Right lobe of liver (tissue), 6 donors: ENCODE results near the gene LEF1. TPM values are rescaled to one million over a fixed set of nuclear protein-coding genes. Genes with fewer than 3 reads are reported as not detected.

ENCODE experiments used
- ATAC-seq, 4 donors: fragments of 200-7000 bp; cut with Tn5 transposase; one replicate each; pipeline ENCODE4 v1.9.1; 2020; ENCODE audit warnings: mild to moderate bottlenecking in 4 of 4, moderate library complexity in 4 of 4
- DNase-seq, 3 donors: peaks; one replicate each; pipeline ENCODE4 v3.0.0-alpha.2; 2020
- H3K27ac ChIP-seq, 3 donors: fragments of 200-600 bp; one replicate each; pipeline ENCODE4 v1.8.0; 2022
- H3K27me3 ChIP-seq, 2 donors: fragments of 200-600 bp; one replicate each; pipeline ENCODE4 v1.8.0; 2022
- H3K36me3 ChIP-seq, 4 donors: fragments of 200-600 bp; sonication (generic) in 1 of 4; one replicate each; pipeline versions ENCODE4 v1.5.1 to v1.8.0; 2017 to 2022; ENCODE audit warnings: control low read depth in 1 of 4
- H3K4me1 ChIP-seq, 4 donors: fragments of 200-600 bp; sonication (generic) in 1 of 4; one replicate each; pipeline versions ENCODE4 v1.5.1 to v1.8.0; 2017 to 2022; ENCODE audit warnings: control low read depth in 1 of 4
- H3K4me3 ChIP-seq, 3 donors: fragments of 200-600 bp; one replicate each; pipeline ENCODE4 v1.8.0; 2022
- H3K9me3 ChIP-seq, 4 donors: fragments of 200-600 bp; sonication (generic) in 1 of 4; one replicate each; pipeline versions ENCODE4 v1.5.1 to v1.8.0; 2017 to 2022; ENCODE audit warnings: control low read depth in 1 of 4
- POLR2A ChIP-seq: fragments of 450-650 bp; IDR thresholded peaks from one replicate; pipeline ENCODE4 v1.6.1; 2017; ENCODE audit warnings: antibody characterized with exemption, mild to moderate bottlenecking
- WGBS: methylation state at CpG from one replicate; pipeline ENCODE4 v1.1.6; 2018; ENCODE audit warnings: low coverage, low lambda C conversion rate; ENCODE audit not compliant: insufficient coverage; ENCODE audit errors: missing lambda C conversion rate; 5-methylcytosine and 5-hydroxymethylcytosine counted together
- intact Hi-C, 2 donors: fragments of 100-400 bp; cut with DNase I; formaldehyde crosslinking; loops; one replicate each; pipeline versions ENCODE4 v1.11.2 to v1.14.1; 2022
- total RNA-seq, 6 experiments: library from RNA; depleted of rRNA in 2 of 6; stranded (reverse); fragments of >200 nt in 2 of 6; fragmentation: NEBNext Ultra II Directional in 3 of 6; extraction: Animal tissue kit (Norgen Biotek cat#: 25700) in 3 of 6; gene quantifications; one replicate each; pipeline versions ENCODE4 v1.1.0 to v1.2.4, GENCODE V29; 2016 to 2023
- TF ChIP-seq, protein P1 (sequence below), 4 donors: fragments of 200-600 bp in 3 of 4; fragments of 450-650 bp in 1 of 4; IDR thresholded peaks; one replicate each; pipeline versions ENCODE4 v1.5.1 to v1.8.0; 2016 to 2022; ENCODE audit warnings: antibody characterized with exemption in 4 of 4, mild to moderate bottlenecking in 2 of 4
- donor health status: DM: no; HTN: yes; CAD: no.
- donor health status: DM: no; HTN: no; CAD: no.
- donor health status: DM: no; HTN: no; CAD: no.
- donor health status: DM: no; HTN: yes; CAD: no.
- donor health status: DM: no; HTN: yes; CAD: no.

The LEF1 gene
- total RNA-seq, 6 experiments from 2014 or later = 0.19 to 0.66 (median 0.42) TPM; not detected in 1

DNA sequence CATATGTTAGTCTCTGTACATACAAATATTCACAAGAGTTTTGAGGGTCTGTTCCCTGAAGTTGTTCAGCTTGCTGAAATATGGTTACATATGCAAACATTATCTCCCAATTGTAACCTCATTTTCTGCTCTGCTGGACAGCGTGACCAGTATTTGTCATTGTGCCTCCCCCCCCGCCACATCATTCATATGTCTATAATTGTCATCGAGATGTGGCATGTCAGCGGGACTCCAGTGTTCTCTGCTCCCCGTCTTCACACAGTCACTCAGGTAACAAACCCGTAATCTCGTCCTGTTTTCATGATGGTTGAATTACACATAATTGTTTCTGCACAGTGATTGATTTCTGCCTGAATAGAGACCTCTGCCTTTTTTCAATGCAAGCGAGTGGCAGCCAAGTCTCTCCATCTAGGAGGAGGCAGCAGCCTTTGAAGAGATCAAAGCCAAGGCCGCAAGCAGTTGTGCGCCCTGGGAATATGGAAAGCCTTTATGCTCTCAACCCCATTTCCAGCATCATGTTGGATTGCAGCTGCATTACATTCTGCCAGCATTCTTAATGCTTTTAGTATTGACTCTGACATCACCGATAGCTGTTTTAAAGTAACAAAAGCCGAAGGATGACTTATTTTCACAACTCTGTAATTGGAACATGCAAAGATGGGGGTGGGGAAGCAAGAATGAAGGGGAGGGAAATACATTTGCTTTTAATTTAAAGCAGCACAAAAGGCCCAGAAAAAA lies 27.4 kb downstream of the LEF1 start:
- no peaks in the 10 kb centered on the region for H3K36me3 ChIP-seq
- intact Hi-C loops = no loop called here
- no peaks in the 10 kb centered on the region for H3K9me3 ChIP-seq
- WGBS = 84% methylated on average over 10 of the region's 12 CpGs
- TF ChIP-seq, protein P1, sequence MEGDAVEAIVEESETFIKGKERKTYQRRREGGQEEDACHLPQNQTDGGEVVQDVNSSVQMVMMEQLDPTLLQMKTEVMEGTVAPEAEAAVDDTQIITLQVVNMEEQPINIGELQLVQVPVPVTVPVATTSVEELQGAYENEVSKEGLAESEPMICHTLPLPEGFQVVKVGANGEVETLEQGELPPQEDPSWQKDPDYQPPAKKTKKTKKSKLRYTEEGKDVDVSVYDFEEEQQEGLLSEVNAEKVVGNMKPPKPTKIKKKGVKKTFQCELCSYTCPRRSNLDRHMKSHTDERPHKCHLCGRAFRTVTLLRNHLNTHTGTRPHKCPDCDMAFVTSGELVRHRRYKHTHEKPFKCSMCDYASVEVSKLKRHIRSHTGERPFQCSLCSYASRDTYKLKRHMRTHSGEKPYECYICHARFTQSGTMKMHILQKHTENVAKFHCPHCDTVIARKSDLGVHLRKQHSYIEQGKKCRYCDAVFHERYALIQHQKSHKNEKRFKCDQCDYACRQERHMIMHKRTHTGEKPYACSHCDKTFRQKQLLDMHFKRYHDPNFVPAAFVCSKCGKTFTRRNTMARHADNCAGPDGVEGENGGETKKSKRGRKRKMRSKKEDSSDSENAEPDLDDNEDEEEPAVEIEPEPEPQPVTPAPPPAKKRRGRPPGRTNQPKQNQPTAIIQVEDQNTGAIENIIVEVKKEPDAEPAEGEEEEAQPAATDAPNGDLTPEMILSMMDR (IDR thresholded peaks at IDR 0.05) = no peak
- TF ChIP-seq POLR2A = no peak
- peaks cover 0 to 3% of the 10 kb centered on the region in 2 donors for H3K27me3 ChIP-seq
- ATAC-seq (no peak), DNase-seq (no peak)
- no peaks in the 10 kb centered on the region for H3K4me1 ChIP-seq
- no peak overlapping the region for H3K27ac ChIP-seq
- no peak overlapping the region for H3K4me3 ChIP-seq

DNA sequence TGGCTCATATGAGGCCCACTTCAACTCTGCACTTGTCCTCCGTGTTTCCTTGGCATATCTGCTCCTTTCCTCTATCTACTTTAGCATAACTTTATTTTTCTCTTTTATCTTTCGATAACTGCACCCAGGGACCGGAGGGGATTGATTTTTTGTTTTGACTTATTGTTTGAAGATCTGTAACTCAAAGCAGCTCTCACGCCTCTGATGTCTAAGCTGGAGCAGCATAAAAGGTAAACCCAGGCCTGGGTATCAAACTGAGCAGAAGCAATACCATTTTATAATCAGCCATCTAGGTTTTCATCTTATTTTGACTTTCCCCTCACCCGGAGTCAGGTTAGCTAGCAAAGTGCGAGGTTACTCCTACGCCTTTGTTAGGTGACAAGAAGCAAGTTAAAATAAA lies 28.4 kb downstream of the LEF1 start:
- Histone ChIP-seq H3K4me3 (no peak overlapping the region), H3K27me3 (peaks cover 0 to 3% of the 10 kb centered on the region in 2 donors), H3K4me1 (no peaks in the 10 kb centered on the region), H3K27ac (no peak overlapping the region), H3K9me3 (no peaks in the 10 kb centered on the region), H3K36me3 (no peaks in the 10 kb centered on the region)
- no peak for ATAC-seq
- intact Hi-C loops = no loop called here
- WGBS = 72% methylated on average over 7 of the region's 7 CpGs
- TF ChIP-seq, protein P1 (IDR thresholded peaks at IDR 0.05) = no peak
- no peak for TF ChIP-seq POLR2A
- DNase-seq = no peak

DNA sequence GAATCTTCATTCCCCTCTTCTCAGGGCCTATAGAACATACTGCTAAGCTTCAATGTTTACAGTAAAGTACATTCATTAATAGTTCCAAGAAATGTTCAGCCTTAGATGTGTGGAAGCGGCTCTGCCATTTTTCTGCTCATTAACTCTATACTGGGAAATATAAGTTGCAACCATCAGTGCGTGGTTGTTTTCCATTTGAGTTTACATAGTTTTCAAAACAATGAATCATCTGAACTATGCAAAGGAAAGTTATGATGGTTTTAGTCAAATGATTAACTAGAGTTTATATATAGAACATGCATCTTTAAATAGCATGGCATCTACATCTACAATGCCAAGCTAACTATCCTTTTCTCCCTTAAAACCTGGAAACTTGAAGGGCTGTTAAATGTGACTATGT lies 29.6 kb downstream of the LEF1 start:
- H3K27ac ChIP-seq = no peak overlapping the region
- ATAC-seq = no peak

DNA sequence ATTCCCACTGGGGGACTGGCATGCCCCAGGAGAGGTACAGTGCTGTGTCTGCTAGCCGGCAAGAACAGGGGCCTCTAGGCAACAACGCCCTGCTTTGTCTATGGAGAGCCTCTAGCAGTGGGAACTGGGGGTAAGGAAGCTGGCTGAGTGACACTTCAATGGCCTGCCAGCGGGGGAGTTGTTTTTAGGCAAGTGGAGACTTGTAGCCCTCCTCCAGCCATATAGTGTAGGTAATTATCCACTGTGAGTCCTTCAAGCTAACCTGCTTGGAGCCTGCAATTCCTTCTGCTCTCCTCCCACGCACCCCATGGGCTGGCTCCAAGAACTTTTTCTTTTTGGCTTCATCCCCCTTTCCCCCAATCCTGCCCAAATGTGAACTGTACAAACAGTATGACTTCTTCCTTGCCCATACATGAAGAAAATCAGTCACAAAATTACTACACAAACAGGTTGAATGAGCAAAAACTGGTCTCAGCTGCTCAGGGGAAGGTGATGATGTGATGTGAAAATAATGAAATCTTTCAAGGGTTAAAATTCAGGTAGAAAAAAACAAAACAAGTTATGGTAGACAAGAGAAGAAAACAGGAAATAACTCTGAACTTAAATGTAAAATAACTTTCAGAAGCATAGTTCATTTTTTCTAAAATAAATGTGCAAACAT lies 33.1 kb downstream of the LEF1 start:
- Histone ChIP-seq H3K36me3 (no peaks in the 10 kb centered on the region), H3K27ac (no peak overlapping the region), H3K4me3 (no peak overlapping the region), H3K27me3 (no peaks in the 10 kb centered on the region), H3K9me3 (no peaks in the 10 kb centered on the region), H3K4me1 (no peaks in the 10 kb centered on the region)
- ATAC-seq (no peak), DNase-seq (no peak)
- TF ChIP-seq, protein P1 (IDR thresholded peaks at IDR 0.05) = no peak
- no peak for TF ChIP-seq POLR2A
- intact Hi-C loops = no loop called here
- WGBS = 69% methylated on average over 3 of the region's 4 CpGs

More for the DNA sequence above, 29.6 kb downstream of the LEF1 start:
- 82% methylated on average over 2 of the region's 2 CpGs for WGBS
- Histone ChIP-seq H3K36me3 (no peaks in the 10 kb centered on the region), H3K9me3 (no peaks in the 10 kb centered on the region), H3K4me1 (no peaks in the 10 kb centered on the region), H3K27me3 (peaks cover 0 to 3% of the 10 kb centered on the region in 2 donors), H3K4me3 (no peak overlapping the region)
- no peak for DNase-seq
- intact Hi-C loops = no loop called here
- no peak for TF ChIP-seq POLR2A
- TF ChIP-seq, protein P1 (IDR thresholded peaks at IDR 0.05) = no peak
